Measurements from ENCODE around the gene USP5.
A peak's percentile ranks its signal among the peaks of the same experiment; 100 is the strongest.
"Not testable (repeated sequence)": the region's sequence is repeated elsewhere in the genome, so short reads cannot be mapped to it uniquely, and the experiment has no call there.

The USP5 gene

DNA sequence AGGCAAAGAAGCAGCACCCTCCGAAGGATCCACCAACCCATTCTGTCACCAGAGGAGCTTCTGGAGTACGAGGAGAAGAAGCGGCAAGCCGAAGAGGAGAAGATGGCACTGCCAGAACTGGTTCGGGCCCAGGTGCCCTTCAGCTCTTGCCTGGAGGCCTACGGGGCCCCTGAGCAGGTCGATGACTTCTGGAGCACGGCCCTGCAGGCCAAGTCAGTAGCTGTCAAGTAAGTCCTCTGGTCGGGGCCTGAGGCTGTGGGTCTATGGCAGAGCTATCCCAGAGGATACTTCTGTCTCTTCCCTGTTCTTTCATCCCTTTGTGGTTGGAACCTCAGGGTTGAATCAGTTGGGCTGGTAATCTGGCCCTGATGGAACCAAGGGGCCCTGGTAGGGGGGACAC, 9.4 kb downstream of the USP5 start:
- no peak for DNase-seq (ENCODE audit: low read depth)
- H3K4me3 ChIP-seq (ENCODE audit: control insufficient read depth, low read depth, low read length) = no peak overlapping the region
- TF ChIP-seq, protein P1, sequence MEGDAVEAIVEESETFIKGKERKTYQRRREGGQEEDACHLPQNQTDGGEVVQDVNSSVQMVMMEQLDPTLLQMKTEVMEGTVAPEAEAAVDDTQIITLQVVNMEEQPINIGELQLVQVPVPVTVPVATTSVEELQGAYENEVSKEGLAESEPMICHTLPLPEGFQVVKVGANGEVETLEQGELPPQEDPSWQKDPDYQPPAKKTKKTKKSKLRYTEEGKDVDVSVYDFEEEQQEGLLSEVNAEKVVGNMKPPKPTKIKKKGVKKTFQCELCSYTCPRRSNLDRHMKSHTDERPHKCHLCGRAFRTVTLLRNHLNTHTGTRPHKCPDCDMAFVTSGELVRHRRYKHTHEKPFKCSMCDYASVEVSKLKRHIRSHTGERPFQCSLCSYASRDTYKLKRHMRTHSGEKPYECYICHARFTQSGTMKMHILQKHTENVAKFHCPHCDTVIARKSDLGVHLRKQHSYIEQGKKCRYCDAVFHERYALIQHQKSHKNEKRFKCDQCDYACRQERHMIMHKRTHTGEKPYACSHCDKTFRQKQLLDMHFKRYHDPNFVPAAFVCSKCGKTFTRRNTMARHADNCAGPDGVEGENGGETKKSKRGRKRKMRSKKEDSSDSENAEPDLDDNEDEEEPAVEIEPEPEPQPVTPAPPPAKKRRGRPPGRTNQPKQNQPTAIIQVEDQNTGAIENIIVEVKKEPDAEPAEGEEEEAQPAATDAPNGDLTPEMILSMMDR (conservative IDR thresholded peaks at IDR 0.05; ENCODE audit: control insufficient read depth, insufficient read depth, low read depth, low read length) = no peak

DNA sequence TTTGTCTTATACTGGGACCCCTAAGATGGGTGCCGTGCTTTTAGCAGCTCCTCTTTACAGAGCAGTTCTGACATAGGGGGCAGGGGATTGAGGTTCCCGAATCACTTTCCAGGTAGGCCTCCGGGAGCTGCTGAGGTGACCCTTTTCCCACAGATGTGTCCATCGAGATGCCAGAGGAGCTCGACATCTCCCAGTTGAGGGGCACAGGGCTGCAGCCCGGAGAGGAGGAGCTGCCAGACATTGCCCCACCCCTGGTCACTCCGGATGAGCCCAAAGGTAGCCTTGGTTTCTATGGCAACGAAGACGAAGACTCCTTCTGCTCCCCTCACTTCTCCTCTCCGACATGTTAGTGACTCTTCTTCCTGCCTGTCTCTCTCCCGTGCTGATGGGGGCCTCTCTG, 11.1 kb downstream of the USP5 start:
- H3K4me3 ChIP-seq (ENCODE audit: control insufficient read depth, low read depth, low read length) = no peak overlapping the region
- TF ChIP-seq, protein P1 (conservative IDR thresholded peaks at IDR 0.05; ENCODE audit: control insufficient read depth, insufficient read depth, low read depth, low read length) = no peak
- no peak for DNase-seq (ENCODE audit: low read depth)

DNA sequence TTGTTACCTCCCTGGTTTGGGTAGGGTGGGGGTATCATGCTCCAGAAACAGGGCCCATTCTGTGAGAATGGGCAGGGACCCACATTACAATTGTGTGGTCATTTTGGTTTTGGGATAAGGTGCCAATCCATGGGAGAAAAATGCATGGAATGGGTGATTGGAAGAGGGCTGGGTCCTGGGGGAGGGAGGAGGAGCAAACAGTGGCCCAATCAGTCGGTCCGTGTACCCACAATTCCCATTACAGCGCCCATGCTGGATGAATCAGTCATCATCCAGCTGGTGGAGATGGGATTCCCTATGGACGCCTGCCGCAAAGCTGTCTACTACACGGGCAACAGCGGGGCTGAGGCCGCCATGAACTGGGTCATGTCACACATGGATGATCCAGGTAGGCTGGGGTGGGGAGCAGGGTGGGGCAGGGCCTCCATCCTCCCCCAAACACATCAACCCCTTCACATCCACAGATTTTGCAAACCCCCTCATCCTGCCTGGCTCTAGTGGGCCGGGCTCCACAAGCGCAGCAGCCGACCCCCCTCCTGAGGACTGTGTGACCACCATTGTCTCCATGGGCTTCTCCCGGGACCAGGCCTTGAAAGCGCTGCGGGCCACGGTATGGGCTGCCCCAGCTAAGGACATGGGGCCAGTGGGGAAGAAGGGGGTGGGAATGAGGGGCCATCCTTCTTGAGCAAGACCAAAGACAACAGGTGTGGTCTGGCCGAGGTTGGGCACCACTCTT, 11.8 kb downstream of the USP5 start:
- no peak overlapping the region for H3K4me3 ChIP-seq (ENCODE audit: control insufficient read depth, low read depth, low read length)
- peak; percentile 16 for DNase-seq (ENCODE audit: low read depth)
- TF ChIP-seq, protein P1 (conservative IDR thresholded peaks at IDR 0.05; ENCODE audit: control insufficient read depth, insufficient read depth, low read depth, low read length) = no peak

DNA sequence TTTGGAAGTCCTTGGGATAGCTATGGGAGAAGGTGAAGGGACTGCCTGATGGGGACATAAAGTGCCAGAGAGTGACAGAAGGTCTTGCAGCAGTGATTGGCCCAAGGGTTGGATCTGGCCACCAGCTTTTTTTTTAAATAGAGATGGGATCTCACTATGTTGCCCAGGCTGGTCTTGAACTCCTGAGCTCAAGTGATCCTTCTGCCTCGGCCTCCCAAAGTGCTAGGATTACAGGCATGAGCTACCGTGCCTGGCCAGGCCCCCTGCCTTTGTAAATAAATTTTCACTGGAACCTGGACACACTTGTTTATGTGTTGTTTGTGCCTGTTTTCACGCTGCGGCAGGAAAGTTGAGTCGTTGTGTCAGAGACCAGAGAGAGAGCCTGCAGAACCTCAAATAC, 13.4 kb downstream of the USP5 start:
- DNase-seq (ENCODE audit: low read depth); H3K4me3 ChIP-seq (ENCODE audit: control insufficient read depth, low read depth, low read length): not testable (repeated sequence)

DNA sequence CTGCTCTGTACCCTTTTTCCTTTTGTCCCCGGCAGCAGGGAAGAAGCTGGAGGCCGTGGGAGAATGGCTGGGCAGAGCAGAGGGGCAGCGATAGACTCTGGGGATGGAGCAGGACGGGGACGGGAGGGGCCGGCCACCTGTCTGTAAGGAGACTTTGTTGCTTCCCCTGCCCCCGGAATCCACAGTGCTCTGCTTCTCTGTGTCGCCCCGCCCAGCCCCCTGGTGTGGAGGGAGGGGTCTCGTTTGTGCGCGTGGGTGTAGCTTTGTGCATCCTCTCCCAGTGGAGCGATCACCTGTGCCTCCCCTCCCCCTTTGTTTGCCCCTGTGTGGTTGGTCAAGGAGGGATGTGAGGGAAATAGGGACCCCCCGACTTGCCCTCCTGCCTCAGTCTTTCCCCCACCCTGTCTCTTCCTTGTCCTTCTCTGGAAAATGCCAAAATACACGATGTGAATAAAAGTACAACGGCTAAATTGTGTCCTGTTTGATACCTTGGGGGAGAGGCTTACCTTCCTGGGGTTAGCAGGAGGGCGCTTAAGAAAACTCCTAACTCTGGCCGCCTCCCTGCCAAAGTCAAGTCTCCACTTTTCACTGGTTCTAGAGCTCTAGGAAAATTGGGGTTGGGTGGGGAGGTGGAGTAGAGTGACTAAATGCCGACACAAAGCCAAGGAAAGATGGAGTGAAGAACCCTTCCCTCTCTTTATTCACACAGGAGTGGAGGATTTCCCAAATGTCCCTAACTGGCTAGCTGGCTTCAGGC, 14.4 kb downstream of the USP5 start:
- DNase-seq (ENCODE audit: low read depth) = no peak
- H3K4me3 ChIP-seq (ENCODE audit: control insufficient read depth, low read depth, low read length) = peak overlapping the region; percentile 57
- TF ChIP-seq, protein P1 (conservative IDR thresholded peaks at IDR 0.05; ENCODE audit: control insufficient read depth, insufficient read depth, low read depth, low read length) = no peak

DNA sequence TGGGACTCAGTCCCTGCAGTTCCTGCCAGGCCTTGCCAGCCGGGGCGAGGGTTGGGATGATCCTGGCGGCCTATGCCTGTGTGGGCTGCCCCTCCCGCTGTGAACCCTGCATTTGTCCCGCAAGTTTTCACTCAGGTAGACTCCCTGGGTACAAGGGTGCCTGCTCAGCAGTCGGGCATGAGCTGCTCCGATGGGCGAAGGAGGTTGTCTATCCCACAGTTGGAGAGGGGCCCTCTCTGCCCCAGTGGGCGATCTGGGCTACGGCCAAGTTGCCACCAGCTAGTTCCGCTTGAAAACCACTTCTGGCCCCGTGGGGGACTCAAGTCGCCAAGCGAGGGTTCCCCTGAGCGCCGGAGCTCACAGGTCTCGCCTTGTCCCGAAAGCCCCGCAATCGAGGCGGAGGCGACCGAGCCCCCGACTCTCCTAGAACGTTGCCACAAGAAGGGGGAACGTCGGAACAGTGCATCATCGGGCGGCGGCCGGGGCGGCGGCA, 15.0 kb downstream of the USP5 start:
- no peak for DNase-seq (ENCODE audit: low read depth)
- TF ChIP-seq, protein P1 (conservative IDR thresholded peaks at IDR 0.05; ENCODE audit: control insufficient read depth, insufficient read depth, low read depth, low read length) = no peak
- peak overlapping the region; percentile 57 for H3K4me3 ChIP-seq (ENCODE audit: control insufficient read depth, low read depth, low read length)

Data from fibroblast of mammary gland (primary cell).